Vagina (tissue), 2 donors: ENCODE results near the gene CHTF8.

Experiments used
- POLR2A ChIP-seq, 2 donors: fragments of 450-650 bp; IDR thresholded peaks; one replicate each; pipeline ENCODE4 v1.6.1; 2017; ENCODE audit warnings: antibody characterized with exemption in 2 of 2, mild to moderate bottlenecking in 2 of 2, moderate library complexity in 2 of 2
- POLR2AphosphoS5 ChIP-seq, 2 donors: sonication (generic); formaldehyde crosslinking; IDR thresholded peaks; one replicate each; pipeline ENCODE4 v1.9.0; 2017; ENCODE audit warnings: antibody characterized with exemption in 2 of 2, mild to moderate bottlenecking in 2 of 2, low read depth in 1 of 2; ENCODE audit not compliant: insufficient read depth in 1 of 2
- TF ChIP-seq, protein P1 (sequence below), 3 experiments: fragments of 450-650 bp in 2 of 3; fragments of 200-600 bp in 1 of 3; sonication (generic) in 1 of 3; IDR thresholded peaks; one replicate each; pipeline ENCODE4 v1.5.1; 2017 to 2019; ENCODE audit warnings: antibody characterized with exemption in 3 of 3, mild to moderate bottlenecking in 2 of 3, moderate library complexity in 2 of 3

GRCh38 chr16:69118994-69119393 is 13.4 kb downstream of the CHTF8 start:
- TF ChIP-seq POLR2AphosphoS5 (IDR thresholded peaks at IDR 0.05; ENCODE audit: insufficient read depth in 1 of 2, low read depth in 1 of 2) (no peak), POLR2A (IDR thresholded peaks at IDR 0.05) (no peak)
- TF ChIP-seq, protein P1, sequence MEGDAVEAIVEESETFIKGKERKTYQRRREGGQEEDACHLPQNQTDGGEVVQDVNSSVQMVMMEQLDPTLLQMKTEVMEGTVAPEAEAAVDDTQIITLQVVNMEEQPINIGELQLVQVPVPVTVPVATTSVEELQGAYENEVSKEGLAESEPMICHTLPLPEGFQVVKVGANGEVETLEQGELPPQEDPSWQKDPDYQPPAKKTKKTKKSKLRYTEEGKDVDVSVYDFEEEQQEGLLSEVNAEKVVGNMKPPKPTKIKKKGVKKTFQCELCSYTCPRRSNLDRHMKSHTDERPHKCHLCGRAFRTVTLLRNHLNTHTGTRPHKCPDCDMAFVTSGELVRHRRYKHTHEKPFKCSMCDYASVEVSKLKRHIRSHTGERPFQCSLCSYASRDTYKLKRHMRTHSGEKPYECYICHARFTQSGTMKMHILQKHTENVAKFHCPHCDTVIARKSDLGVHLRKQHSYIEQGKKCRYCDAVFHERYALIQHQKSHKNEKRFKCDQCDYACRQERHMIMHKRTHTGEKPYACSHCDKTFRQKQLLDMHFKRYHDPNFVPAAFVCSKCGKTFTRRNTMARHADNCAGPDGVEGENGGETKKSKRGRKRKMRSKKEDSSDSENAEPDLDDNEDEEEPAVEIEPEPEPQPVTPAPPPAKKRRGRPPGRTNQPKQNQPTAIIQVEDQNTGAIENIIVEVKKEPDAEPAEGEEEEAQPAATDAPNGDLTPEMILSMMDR (IDR thresholded peaks at IDR 0.05), result no peak
